ENCODE results near the gene LRP1-AS.

Gene LRP1-AS

GRCh38 chr12:57116580-57117281 lies 30.7 kb downstream of the LRP1-AS start:
- no peak for FAIRE-seq

DNA sequence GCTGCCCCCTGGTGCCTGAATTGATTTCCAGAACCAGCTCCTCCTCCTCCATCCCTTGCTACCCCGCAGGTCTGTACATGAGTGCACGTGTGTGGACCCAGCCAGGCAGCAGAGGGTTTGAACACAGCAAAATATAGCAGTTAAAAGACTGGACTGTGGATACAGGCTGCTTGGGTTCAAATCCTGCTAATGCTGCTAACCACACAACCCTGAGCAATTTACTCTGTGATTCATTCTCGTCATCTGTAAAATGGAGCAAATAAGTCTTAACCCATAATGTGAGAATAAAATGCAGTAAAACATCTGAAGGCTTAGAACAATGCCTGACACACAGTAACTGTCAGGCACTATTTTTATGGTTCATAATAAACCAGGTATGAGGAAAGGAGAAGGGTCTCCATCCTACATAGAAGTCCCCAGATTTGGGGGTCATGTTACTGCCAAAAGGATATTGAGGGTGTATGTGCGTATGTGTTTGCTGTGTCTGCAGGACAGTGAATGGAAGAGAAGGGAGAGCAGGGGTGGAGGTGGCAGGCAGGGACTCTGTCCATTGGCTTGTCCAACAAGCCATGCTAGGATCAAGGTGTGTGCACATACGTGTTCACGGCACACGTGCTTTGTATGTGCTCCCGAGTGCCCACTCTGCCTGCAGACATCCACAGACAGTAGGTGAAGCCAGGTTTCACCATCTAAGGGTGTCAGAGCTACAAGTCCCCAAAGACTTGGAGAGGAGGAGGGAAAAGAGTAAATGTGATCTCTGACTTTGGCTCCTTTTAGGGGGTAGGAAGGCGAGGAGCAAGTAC lies 34.7 kb downstream of the LRP1-AS start:
- FAIRE-seq: no peak

GRCh38 chr12:57111031-57111734 lies 36.2 kb downstream of the LRP1-AS start, which contains the start of gene STAT6:
TSS of gene STAT6 (minus strand) at chr12:57111362. CDS start at chr12:57108278, 3,084 bp downstream.
- FAIRE-seq: no peak

DNA sequence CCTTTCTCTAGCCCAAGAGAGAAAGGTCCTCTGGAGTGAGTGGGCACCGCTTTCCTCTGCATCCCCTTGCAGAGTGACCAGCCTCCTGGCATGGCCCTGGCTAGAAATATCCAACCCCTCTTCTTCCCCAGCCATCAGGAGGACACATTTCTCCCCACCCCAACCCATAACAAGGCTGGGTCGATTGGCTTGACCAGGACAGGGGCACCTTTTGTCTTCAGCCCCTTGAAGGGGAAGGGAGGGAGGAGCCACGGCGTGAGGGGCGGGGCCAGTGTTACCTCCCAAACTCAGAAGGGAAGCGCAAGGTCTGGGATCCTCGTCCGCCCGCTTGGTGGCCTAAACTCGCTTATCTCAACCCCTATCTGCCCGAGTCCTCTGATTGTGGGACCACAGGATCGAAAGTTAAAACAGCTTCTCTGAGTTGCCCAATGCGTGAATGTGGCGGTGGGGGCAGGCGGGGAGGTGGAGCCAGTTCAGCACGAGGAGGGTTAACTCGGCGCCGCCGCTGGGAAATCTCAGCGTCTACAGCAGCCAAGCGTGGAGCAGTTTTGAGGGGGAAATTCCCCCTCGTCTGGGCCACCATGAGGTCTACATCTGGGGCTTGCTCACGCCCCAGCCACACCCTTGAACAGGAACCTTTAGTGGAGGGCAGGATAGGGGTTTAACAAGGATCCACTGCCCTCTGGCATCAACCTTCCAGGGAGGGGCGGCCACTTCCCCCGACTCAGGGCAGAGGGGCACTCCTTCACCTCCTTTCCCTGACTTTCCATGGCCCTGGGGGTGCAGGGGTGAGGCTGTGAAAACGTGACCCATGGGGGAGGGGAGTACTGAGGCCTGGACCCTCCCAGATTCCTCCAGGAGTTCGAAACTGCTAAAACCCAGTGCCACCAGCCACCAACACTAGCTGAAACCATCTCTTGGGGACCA lies 37.1 kb downstream of the LRP1-AS start:
- no peak for FAIRE-seq

- no peak for FAIRE-seq
Observed at GRCh38 chr12:57109207-57110103, 38.0 kb downstream of the LRP1-AS start.

DNA sequence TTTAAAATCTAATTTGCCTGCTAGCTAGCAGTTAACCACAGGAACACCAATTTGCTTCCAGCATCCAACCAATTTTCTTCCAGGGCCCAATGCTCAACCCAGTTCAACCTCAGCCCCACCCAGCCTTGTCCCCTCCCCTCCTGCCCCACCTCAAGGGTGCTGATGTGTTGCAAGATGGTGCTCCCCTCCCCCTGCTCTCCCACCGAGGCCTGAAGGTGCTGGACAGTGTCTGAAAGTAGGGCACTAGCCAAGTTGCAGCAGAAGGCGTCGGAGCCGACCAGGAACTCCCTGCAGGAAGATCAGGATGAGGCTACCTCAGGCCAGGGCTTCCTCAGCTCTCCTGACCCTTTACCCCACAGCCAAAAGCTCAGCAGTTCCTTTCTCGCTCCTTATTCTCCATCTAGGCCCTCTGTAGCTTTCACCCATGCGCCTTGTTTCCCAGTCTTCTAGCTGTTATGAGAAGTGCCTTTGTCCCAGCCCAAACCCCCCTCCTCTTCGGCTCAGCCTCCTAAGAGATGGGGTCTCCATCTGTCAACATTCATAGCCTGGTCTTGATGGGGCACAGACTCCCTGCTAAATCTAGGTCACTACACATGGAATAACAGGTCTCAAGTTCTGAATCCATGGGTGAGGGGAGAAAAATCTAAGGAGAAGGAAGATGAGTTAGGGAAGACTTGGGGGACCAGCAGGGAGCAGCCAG lies 39.8 kb downstream of the LRP1-AS start:
- FAIRE-seq: no peak

GRCh38 chr12:57106021-57106708 lies 41.3 kb downstream of the LRP1-AS start:
- FAIRE-seq: no peak

DNA sequence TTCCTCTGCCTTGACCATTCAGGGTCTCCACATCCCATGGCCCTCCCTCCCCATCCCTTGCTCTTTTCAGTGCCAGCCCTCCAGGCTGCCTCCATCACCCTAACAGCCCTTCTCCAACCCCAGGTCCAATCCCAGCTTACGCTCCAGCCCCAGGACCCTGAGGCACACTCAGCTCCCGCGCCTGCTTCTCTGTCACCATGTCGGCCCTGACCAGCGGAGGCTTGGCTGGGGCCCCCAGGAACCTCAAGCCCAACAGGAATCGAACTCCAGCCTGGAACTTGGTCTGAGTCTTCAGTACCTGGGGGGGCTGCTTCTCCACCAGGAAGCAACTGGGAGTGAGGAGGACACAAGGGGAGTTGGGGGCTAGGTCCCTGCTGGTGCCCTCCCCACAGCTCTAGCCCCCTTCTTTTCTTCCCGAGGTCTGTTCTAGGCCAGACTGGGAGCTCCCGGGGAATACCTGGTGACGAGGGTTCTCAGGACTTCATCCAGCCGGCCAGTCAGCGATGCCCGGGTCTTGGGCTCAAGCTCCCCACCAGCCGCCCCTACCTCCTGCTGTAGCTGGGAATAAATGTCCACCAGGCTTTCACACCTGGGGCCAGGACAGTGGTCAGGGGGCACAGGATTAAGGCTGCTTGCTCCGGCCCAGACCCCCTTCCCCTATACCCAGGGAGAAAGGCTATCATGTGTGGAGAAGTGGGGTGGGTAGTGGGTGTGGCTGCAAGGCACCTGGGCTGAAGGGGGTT lies 42.2 kb downstream of the LRP1-AS start:
- no peak for FAIRE-seq

DNA sequence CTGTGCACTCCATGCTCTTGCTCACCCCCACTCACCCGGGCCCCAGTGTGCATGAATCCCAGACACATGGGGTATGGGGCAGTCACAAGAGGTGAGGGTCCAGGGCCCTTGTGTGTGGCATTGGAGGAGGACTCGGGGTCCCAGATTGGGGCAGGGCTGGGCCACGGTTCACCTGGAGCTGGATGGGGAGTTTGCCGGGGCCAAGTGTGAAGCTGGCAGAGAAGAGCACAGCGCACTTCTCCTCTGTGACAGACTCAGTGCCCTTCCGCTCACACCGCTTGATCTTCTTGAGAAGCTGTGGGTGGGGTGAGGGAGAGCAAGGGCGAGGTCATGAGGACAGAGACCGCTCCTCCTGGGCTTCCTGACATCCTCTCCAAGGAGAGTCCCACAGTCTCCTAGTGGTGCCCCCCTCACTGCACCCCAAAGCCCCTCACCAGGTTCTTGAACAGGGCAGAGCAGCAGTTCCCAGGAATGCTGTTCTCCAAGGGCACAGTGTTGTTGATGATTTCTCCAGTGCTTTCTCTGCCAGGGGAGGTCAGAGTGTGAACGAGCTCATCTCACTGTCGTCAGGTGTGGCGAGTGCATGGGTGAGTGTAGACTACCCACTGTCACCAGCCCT lies 43.0 kb downstream of the LRP1-AS start:
- no peak for FAIRE-seq

GRCh38 chr12:57103856-57104255 lies 43.6 kb downstream of the LRP1-AS start:
- no peak for FAIRE-seq

GRCh38 chr12:57101892-57102695 lies 45.3 kb downstream of the LRP1-AS start:
- FAIRE-seq: no peak

DNA sequence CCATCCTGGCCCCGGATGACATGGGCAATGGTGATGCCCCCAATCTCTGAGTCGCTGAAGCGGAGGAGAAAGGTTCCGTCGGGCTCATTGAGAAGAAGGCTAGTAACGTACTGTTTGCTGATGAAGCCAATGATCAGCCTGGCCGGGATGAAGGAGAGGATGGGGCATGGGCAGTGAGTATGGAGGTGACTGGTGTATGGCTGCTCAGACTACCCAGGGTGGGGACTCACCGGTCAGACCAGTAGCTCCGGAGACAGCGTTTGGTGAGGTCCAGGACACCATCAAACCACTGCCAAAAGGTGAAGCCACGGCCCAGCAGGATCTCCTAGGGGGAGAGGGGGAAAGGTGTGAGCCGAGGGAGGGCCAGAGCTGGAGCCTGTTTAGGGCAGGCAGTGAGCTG lies 47.7 kb downstream of the LRP1-AS start:
- FAIRE-seq: no peak

DNA sequence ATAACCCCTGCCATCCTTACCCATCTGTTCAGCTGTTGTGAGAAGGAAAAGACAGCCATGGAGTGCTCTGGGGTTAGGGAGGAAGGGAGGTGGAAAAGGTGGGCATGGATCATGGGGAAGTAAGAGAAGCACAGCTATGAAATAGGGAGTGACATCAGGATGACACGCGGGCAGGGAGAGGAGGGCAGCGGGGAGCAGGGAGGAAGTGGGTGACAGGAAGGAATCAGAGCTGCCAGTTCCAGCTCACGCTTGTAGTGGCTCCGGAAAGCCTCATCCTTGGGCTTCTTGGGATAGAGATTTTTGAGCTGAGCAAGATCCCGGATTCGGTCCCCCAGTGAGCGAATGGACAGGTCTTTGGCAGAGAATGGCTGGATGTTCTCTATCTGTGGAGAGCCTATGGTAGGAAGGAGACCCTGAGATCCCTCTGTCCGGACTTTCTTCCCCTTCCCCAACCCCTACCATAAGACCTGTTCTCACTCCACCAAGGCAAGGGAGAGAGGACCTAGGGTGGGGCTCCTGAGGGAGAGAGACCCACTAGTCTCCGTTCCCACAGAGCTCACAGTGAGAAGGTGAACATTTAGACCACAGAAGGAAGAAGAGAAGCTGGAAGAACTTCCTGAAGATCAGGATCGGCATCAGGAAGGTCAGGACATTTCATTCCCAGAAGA lies 48.2 kb downstream of the LRP1-AS start:
- no peak for FAIRE-seq

- FAIRE-seq: no peak
Observed at GRCh38 chr12:57098546-57098945, 48.9 kb downstream of the LRP1-AS start.

DNA sequence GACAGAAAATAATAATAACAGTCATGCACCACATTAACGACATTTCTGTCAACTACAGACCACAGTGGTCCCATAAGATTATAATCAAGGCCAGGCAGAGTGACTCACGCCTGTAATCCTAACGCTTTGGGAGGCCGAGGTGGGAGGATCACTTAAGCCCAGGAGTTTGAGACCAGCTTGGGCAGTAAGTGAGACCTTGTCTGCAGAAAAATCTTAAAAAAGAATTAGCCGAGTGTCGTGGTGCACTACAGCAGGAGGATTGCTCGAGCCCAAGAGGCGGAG lies 49.9 kb downstream of the LRP1-AS start:
- FAIRE-seq: no peak

DNA sequence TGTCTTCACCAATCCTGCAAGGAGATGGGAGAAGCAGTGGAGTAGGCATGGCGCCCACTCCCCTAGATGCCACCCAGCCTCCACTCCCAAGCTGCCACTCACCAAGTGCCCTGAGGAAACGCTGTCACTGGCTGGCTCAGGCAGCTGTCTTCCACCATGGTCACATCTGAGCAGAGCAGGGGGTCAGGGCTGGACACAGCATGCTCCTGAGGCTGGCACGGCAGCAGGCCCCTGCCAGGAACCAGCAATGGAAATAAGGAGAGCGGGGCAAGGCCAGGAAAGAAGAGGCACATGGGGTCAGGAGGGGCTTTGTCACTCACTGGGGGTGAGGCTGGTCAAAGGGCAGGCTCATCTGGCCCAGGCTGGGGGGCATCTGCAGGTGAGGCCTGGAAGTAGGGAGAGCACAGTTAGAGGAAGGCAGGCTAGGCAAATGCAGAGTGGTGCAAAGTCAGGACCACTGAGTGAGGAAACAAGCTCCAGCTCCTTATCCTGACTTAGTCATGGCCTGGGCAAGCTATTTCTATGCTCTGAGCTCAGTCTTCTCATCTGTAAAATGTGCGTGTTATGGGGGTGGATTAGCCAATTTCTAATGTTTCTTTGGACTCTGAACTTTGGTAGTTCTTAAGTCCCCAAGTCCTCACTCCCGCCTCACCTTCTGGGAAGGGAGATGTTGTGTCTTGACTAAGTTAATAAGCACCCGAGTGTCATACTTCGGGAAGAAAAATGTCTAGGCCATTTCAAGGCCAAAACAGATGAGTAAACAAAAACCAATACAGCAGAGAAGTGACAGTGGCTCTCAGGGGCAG lies 50.5 kb downstream of the LRP1-AS start:
- FAIRE-seq: no peak

GRCh38 chr12:57096099-57096572 lies 51.3 kb downstream of the LRP1-AS start:
- no peak for FAIRE-seq
